Measurements from ENCODE around the gene CIB4.
A peak's percentile ranks its signal among the peaks of the same experiment; 100 is the strongest.

The CIB4 gene

DNA sequence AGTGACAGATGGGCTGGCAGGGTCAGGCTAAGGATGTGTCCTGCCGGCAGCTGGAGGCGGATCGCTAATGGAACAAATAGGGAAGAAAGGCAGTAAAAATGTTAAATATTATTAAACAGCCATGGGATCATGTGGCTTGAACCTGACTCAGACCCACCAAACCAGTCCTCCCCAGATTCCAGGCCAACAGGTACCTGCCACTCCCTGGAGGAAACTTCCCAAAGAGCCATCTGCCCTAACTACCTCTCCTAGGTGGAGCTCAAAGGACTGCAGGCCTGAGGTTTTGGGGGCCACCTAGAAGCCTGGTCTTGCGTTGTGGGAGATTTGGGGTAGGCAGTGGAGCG lies 34.3 kb downstream of the CIB4 start:
- DNase-seq (ENCODE audit: low spot score) = no peak

DNA sequence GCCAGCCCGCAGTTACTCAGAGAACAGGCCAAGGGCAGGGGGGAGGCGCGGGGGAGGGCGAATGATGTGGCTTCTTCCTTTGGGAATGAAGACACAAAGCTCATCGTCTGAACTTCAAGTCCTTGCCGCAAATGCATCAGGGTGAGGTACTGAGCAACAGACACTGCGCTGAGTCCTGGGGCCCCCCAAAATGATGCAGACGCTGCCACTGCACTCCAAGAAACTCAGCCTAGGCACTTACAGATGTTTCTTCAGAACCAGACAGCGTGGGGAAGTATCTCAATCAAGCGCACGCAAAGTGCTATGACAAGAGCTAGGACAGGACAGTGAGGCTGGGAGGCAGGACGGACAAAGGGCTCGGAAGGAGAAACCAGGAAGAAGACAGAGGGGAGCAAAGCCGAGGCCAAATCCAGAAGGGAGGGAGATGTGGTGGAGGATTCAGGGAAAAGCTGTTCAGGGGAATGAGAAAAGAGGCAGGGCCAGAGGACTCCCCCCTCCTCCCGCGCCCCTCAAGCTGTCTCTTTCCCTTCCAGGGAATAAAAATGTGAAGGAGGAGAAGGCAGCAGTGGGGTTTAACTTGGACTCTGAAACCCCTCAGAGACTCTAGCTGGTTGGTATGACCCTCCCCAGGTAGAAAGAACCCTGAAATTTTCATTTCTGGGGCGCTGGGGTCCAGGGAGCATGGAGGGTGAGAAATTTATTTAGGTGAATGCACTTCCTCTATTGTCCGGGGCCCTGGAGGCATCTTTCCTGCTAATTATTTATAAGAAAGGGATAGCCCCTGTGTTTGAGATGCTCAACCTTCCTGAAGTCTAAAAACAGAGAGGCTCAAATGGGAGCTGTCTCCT lies 34.9 kb downstream of the CIB4 start:
- DNase-seq (ENCODE audit: low spot score) = no peak

DNA sequence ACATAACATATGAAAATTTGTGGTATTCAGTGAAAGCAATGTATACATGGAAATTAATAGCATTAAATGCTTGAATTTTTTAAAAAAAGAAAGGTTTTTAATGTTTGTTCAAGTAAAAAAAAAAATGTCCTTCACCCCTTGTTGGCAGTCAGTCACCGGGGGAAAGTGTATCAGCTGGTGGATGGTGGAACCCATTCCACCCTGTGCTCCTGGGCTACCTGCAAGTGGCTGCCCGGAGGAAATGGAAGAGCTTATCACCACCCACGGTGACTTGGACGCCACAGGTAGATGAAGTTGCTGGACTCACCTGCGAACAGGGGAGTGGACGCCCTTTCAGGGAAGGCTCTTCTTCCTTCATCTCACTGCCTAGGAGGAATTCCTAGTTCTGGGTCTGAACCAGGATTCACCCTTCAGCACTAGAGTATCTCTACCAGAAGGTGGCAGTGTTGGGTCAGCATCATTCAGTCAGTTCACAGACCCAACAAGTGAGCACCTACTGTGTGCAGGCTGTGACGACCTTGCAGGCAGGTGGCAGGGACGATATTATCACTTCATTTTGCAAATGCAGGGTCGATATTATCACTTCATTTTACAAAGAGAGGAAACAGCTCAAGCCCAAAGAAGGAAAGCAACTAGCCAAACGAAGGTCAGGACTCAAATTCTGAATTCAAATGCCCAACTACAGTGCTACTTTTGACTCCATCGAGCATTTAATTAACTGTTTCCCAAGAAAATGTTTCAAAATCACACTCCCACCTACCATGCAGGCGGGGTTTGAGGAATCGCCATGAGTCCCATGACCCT lies 35.8 kb downstream of the CIB4 start:
- DNase-seq (ENCODE audit: low spot score) = peak; percentile 50

DNA sequence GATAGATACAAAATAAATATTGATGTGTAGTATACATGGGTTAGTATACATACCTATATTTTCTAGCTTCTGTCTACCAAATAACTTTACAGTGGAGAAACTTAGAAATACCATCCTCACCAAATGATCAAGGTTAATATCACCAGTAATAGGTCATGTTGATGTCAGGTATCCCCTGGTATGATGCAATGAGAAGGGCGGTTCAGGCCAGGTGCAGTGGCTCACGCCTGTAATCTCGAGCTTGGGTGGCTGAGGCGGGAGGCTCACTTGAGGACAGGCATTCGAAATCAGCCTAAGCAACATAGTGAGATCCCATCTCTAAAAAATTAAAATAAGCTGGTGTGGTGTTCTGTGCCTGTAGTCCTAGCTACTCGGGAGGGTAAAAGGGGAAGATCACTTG lies 38.6 kb downstream of the CIB4 start:
- DNase-seq (ENCODE audit: low spot score) = no peak

DNA sequence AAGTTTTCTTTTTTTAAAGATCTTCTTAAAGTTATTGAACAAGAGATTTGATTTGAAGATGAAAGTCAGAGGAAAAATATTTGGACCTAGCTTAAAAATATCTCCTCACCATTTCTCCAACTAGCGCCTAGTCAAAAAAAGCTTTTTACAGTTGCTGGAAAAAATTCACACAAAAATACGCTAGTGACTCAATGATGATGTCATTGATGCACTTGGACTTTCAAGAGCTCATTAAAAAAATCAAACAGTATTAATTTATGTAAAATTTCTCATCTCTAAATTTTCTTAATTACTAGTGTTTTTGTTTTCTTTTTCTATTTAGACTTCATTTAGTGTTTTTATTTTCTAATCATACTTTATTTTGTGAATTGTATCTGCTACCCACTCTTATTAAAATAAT lies 41.8 kb downstream of the CIB4 start:
- DNase-seq (ENCODE audit: low spot score) = no peak

DNA sequence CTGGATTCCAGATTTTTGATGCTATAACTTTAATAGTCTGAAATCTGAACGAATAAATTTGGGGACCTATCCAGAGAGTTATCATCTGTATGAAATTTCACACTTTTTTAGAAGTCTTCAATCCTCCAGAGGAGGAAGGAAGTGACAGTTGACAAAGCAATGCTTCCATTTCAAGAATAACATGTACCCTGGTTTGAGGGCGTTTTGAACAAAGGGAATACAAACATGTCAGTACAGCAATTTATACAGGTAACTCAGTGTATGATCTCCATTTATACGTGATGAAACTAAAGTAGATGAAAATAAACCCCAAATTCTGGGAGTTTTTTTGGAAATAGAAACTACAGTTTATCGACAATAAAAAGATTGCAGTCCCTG lies 42.2 kb downstream of the CIB4 start:
- DNase-seq (ENCODE audit: low spot score) = no peak

DNA sequence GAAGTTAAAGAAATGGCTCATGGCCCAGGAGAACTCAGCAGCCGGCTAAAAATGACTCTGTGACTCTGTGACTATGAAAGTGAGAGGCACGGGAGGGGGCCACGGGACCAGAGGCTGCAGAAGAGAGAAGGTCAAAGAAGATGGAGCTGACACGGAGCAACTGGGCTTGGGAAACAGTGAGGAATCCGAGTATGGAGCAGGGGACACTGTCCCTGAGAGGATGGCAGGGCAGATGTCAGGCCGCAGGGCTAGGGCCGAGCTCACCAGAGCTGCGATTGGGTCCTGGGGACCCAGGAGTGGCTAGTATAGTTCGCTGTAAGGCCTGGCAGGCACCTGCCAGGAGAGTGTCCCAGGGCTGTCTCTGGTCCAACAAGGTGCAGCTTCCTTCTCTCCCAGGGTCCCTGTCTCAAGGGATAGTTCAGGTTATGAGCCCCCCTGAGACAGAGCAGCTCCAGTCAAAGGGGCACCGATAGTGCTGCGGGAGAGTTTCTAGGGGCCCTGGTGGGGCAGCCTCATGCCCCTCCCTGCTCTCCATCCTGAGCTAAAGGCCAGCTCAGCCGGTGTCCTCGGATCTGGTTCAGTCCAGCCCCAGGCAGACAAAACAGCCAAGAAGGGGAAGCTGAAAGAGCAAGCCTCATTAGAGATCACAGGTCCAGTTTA lies 42.7 kb downstream of the CIB4 start:
- DNase-seq (ENCODE audit: low spot score) = no peak

DNA sequence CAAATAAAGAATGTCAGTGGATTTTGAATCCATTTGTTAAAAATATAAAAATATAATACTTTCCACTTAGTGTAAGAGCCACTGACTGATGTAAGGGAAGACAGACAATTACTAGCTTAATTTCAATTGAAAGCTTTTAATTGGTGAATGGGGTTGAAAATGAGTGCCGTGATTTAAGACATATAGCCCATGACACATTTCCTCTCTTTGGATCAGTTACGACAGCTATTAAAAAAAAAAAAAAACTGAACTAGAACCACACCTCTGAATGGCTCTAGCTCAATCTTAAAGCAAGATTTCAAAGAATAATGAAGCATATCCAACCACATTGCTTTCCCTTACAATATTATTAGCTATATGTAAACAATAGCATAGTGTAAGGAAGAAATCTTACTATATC lies 44.0 kb downstream of the CIB4 start:
- DNase-seq (ENCODE audit: low spot score) = no peak

DNA sequence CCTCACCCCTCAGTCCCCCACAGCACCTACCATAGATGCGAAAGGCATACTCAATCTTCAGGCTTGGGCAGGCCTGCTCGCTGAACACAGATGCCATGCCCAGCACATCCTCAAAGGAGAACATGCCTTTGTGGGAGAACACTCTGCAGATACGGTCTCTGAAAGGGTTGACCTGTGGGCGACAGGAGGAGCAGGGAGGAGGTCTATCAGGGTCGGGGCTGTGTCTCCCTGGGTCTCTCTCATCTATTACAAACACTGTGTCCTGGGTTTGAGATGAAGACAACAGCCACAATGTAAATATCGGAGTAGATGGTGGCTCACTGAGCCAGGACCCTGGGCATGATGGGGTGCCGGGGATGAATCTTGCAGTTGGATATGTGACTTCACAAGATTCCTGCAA lies 46.0 kb downstream of the CIB4 start:
- DNase-seq (ENCODE audit: low spot score) = no peak

DNA sequence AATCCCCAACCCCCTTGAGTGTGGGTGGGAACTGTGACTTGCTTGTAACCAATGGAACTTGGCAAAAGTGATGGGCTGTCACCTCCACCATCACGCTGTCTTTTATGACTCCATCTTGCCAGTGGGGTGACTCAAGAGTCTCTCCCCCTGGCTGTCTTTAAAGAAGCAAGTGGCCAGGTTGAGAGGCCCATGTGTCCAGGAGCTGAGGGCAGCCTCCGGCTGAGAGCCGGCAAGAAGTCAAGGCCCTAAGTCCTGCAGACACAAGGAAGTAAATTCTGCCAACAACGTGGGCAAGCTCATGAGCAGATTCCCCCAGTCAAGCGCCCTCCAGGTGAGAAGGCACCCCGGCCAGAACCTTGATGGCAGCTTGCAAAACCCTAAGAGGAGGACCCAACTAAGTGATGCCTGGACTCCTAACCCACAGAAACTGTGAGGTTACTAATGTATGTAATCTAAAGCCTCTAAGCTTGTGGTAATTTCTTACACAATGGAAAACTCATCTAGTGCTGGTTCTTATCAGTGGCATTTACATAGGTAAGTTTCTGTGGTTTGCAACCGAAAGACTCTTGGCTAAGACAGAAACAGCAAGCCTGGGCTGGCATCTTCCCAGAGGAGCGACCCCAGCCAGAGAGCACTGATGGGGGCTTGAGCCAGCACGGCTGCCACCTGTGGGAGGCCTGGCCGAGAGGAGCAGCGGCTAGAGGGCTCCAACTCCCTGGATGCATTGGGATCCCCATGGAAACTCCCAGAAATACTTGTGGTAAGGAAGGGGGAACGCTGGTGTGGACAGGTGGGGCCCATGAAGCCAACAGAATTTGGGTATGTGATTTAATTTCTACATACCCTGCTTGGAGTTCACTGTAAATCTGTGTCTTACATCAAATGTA lies 49.3 kb downstream of the CIB4 start:
- DNase-seq (ENCODE audit: low spot score) = peak; percentile 33

DNA sequence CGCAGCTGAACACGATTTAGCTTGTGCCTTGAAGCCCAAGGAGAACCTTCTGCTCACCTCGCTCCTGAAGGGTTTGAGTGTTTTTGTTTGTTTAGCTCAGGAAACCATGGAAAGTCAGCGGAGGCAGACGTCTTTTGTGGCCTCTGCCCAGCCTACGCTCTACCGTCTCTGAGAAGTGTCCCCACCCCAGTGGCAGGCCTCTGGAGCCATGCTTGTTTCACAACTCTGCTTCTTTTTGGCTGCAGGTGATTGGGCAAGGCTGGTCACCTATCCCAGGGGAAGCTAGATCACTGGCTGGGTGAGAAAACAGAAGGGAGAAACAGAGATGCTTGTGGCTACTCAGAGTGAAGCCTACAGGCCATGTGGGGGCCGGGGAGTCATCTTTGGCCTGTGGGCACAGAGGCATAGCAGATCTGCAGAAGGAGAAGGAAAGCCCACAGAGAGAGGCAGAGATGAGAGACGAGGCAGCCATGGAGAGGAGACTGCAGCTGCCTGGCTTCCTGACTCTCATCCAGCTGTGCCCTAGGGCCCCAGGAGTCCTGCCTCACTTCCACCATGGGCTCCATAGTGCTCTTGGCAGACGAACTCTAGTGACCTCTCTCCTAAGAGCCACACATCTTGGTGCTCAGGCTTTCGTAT lies 50.1 kb downstream of the CIB4 start:
- DNase-seq (ENCODE audit: low spot score) = no peak

DNA sequence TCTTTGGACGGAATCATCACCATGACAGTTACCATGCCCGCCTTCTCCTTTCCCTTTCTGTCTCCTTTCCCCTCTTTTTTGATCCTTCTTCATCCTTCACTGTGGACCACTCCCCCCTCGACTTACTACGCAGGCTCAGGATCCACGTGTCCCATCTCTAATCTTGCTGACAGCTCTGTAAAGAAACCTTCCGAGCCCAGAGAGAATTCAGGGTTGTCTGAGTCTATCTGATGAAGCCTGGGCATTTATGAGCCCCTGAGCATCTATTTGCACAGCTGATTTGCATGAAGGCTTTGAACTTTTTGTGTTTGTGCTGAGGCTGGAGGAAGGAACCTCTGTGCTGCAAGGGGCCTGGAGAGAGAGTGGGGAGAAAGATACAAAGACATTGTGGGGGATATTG lies 50.7 kb downstream of the CIB4 start:
- DNase-seq (ENCODE audit: low spot score) = no peak

DNA sequence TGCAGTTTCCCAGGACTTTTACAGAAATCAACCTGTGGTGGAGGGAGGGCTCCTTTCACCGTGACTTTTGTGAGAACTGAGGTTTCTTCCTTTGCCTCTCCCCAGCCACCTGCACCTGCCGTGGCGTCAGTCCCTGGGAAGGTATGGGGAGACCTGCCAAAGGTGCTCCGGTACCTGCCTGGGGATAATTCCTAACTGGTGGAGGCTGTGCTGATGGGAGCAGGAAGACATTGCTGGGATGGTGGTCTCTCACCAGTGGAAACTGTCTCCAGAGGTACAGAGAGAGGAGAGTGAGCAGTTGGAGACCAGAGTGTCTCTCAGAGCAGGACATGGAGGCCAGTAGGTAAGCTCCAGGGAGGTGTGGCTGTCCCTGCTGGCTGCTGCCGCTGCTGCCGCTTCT lies 52.6 kb downstream of the CIB4 start:
- no peak for DNase-seq (ENCODE audit: low spot score)

DNA sequence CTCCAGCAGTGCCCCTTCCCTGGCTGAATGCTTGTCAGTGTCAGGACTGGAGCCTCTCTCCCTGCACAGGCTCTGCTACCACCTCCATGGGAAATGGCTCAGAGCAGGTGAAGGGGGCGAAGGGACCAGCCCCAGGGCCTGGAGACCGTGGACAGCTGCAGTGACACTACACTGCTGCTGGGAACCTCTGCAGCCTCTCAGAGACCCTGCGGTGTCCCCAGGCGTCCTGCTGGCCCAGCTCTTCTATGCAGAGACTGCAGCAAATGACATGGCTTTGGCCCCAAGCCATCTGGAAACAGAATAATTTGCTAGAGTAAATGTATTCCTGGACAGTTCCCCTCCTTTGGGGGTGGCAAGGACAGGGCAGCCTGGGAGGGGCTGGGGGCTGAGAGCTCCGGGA lies 53.2 kb downstream of the CIB4 start:
- no peak for DNase-seq (ENCODE audit: low spot score)

DNA sequence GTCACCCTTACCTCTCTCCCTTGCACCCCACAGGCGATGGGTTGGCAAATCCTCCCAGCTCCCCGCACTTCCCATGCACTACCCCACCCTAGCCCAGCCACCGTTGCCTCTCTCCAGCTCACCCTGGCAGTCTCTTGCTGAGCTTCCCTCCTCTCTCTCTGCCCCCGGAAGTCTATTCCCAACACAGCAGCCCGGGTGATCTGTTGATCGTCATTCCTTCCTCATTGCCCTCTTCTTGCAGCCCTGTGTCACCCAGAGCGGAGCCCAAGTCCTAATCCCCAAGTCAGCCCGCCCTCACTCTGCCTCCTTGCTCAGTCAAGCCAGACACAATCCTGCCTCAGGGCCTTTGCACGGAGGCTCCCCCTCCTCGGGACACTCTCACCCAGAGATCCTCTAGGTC lies 55.2 kb downstream of the CIB4 start:
- no peak for DNase-seq (ENCODE audit: low spot score)

DNA sequence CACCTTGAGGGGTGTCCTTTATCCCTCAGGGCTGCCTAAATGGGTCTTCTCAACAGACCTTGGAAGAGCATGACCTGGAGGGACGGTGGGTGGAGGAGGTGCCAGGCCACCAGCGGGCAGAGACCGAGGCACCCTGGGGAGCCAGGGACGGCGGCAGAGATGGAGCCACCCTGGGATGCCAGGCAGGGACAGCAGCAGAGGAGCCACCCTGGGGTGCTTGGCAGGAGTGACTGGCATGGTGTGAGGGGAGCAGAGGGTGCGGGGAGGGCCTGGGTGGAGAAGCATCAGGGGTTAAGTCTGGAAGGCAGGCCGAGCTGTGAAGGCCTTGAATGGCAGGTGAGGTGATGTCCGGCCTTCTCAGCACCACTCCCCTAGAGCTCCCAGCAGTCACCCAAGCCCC lies 56.1 kb downstream of the CIB4 start:
- no peak for DNase-seq (ENCODE audit: low spot score)

DNA sequence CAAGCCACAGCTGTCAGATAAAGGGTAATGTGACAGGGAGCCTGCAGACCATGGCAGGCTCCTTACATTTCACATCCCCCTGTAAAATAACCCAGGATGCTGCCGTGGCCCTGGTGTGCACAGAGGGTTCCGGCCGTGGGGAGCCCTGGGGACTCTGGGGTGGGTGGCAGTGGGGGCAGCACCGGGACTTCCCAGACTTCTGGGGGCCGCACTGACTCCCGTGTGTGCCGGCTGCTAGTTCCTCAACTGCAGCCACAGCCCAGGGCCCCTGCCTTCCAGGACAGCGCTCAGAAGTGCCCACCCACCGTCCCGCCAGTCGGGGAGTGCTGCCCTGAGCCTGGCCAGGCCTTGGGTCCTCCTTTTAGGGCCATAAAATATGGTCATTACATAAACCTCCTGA lies 56.5 kb downstream of the CIB4 start:
- no peak for DNase-seq (ENCODE audit: low spot score)

DNA sequence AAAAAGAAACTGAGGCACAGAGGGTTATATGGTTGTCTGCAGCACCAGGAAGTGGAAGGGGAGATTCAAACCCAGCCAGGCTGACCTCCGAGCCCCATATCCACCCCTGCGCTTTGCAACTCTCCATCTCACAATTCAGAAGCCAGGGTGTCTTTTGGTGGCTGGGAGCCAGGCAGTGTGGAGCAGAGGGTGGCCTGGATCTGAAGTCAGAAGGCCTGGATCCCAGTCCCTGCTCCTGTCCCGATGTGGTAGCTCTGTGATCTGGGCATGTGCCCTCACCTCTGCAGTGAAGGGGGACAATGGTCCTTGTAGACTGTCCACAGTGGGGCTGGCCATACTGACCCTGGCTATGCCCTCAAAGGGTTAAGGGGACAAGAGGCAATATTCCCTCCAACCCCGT lies 57.0 kb downstream of the CIB4 start:
- no peak for DNase-seq (ENCODE audit: low spot score)

DNA sequence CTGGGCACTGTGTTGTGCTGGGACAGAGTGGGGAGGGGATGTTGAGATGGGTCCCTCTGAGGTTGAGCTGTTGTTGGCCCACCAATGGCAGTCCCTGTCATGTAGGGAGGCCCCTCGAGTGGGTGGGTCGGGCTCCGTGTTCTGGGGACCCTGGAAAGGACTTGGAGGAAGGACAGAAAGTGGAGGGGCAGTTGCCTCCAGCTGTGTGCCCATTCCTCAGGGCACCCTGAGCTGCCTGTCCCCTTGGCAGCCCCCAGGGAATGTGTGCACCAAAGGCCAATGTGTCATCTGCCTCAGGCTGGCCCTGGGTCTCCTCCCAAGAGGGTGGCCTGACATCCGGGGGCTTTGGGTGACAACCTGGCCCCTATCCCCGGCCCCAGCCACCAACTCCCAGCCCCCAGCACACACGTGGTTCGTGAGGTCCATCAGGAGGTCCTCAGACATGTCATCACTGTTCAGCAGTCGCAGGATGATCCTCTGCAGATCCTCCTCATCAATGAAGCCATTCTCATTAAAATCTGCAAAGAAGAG lies 57.7 kb downstream of the CIB4 start:
- DNase-seq (ENCODE audit: low spot score) = no peak

DNA sequence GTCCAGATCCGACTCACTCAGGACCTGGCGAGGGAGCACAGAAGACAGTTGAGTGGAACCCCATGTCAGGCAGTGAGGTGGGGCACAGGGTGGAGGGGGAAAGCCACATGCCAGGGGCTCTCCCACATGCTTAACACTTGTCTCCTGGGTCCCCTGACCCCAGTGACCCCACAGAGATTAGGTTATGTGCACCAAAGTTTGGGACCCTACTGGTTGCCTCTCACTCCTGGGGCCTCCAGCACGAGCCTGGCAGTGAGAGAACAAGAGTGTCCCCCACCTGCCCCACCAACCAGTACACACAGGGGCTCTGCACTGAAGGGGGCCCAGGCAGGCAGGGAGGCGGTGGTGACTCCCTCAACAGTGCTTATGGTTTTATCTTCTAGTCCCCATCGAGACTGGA lies 58.3 kb downstream of the CIB4 start:
- no peak for DNase-seq (ENCODE audit: low spot score)
